Activated CD4-positive, CD25-positive, alpha-beta regulatory T cell treated with anti-CD3 and anti-CD28 coated beads, Interleukin-2, amount 50 U/mL, for 72 hours (primary cell): Measurements from ENCODE around the gene VWF.

Source experiments
- DNase-seq: peaks from one replicate; pipeline ENCODE4 v3.0.0; 2021

VWF gene

GRCh38 chr12:5904441-5904840 lies 220.0 kb downstream of the VWF start:
- no peak for DNase-seq

GRCh38 chr12:5902736-5903135 lies 221.7 kb downstream of the VWF start:
- no peak for DNase-seq

DNA sequence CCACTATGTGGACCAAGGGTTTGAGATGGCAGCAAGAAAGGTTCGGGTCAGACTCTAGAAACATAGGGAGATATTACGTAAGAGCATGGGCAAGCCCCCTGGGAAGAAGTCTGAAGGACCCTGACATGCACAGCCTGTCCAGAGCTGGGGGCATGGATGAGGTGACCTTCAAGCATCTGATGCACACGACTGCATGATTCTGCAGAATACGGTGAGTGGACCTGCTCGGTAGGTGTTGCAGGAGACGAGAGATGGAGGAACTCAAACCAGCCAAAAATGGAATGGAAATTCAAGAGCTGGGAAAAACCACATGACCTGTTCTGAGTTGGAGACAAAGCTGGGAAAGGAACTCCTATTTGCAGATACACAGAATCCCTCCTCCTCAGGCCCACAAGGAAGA lies 223.1 kb downstream of the VWF start:
- no peak for DNase-seq

GRCh38 chr12:5900533-5901205 lies 223.8 kb downstream of the VWF start:
- DNase-seq = no peak

DNA sequence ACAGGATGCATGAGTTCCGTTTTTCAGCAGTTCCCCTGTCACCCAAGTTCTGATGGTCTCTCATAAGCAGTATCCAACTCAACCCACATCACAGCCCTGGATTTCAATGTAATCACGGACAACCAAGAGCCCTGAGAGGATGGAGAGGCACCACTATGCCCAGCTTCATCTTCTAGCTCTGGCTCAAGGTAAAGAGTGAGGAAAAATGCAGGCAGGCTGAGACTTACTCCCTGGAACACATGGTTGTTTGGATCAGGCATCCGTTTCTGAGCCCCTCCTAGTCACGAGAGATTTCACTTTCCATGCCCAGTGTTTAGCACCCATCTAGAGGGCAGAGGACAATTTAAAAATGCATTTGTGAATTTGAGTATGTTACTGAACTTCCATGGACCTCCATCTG lies 224.4 kb downstream of the VWF start:
- no peak for DNase-seq

GRCh38 chr12:5899675-5900074 lies 224.8 kb downstream of the VWF start:
- no peak for DNase-seq

DNA sequence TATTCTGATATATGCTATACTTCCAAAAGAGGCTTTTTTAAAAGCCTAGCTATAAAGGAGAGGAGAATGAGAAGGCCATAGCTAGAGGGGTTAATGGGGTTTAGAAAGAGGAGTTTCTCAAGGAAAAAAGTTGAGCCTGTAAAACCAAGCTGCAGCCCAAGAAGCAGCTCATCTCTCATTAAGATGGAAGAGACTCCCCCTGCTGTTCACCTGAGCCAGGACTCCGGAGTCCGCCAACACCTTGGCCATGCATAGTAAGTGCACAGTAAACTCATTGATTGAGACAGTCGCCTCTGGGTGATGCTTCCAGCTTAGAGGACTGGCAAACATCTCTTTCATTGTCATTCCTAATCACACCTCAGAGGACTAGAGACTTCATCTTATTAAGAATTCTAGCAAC lies 225.6 kb downstream of the VWF start:
- no peak for DNase-seq
